ENCODE data around the gene GRID2.
A peak's percentile ranks its signal among the peaks of the same experiment; 100 is the strongest.

Gene GRID2

GRCh38 chr4:93744961-93745360 lies 1441.2 kb downstream of the GRID2 start:
- no peak overlapping the region for H3K4me2 ChIP-seq (ENCODE audit: low read length)
- H3K27ac ChIP-seq (ENCODE audit: low read depth, low read length) = no peak overlapping the region
- H3K18ac ChIP-seq (ENCODE audit: low read length) = no peak overlapping the region
- no peaks in the 10 kb centered on the region for H3K27me3 ChIP-seq (ENCODE audit: insufficient read depth, low read length)
- no peaks in the 10 kb centered on the region for H3K79me1 ChIP-seq (ENCODE audit: low read length)
- no peak overlapping the region for H2BK120ac ChIP-seq (ENCODE audit: insufficient read depth, low read length, poor library complexity)
- no peaks in the 10 kb centered on the region for H3K4me1 ChIP-seq (ENCODE audit: control insufficient read depth in 1 of 2, insufficient read depth in 2 of 2, low read length in 2 of 2)
- H3K4ac ChIP-seq (ENCODE audit: low read depth, low read length) = no peak overlapping the region
- DNase-seq = no peak
- H3K9ac ChIP-seq (ENCODE audit: low read length) = no peak overlapping the region
- no peak overlapping the region for H2BK12ac ChIP-seq (ENCODE audit: low read length)
- no peaks in the 10 kb centered on the region for H3K36me3 ChIP-seq (ENCODE audit: control insufficient read depth in 1 of 2, insufficient read depth in 2 of 2, low read length in 2 of 2)
- no peaks in the 10 kb centered on the region for H3K79me2 ChIP-seq (ENCODE audit: control insufficient read depth, insufficient read depth, low read length, poor library complexity)
- H3K14ac ChIP-seq (ENCODE audit: low read length) = no peak overlapping the region
- H4K12ac ChIP-seq (ENCODE audit: low read depth, low read length) = no peak overlapping the region
- no peak overlapping the region for H3K4me3 ChIP-seq (ENCODE audit: low read depth, low read length)
- H2AK5ac ChIP-seq (ENCODE audit: low read length) = no peak overlapping the region
- no peak overlapping the region for H2AFZ ChIP-seq (ENCODE audit: insufficient read depth, low read length, poor library complexity)
- no CpG with 5 or more reads among the region's 2 CpGs for WGBS (ENCODE audit: extremely low coverage, insufficient coverage, insufficient read length)
- no peaks in the 10 kb centered on the region for H3K9me3 ChIP-seq (ENCODE audit: insufficient read depth, low read depth, low read length)
- H2BK5ac ChIP-seq (ENCODE audit: low read depth, low read length, poor library complexity) = no peak overlapping the region
- no peak overlapping the region for H3K23ac ChIP-seq (ENCODE audit: low read length)
- H4K91ac ChIP-seq (ENCODE audit: low read depth, low read length) = no peak overlapping the region
- no peak overlapping the region for H4K8ac ChIP-seq (ENCODE audit: low read depth, low read length)

GRCh38 chr4:93746031-93746430 lies 1442.3 kb downstream of the GRID2 start:
- Histone ChIP-seq H2AK5ac (ENCODE audit: low read length) (no peak overlapping the region), H3K4me3 (ENCODE audit: low read depth, low read length) (no peak overlapping the region), H3K9me3 (ENCODE audit: insufficient read depth, low read depth, low read length) (no peaks in the 10 kb centered on the region), H3K18ac (ENCODE audit: low read length) (no peak overlapping the region), H3K4me2 (ENCODE audit: low read length) (no peak overlapping the region), H3K36me3 (ENCODE audit: control insufficient read depth in 1 of 2, insufficient read depth in 2 of 2, low read length in 2 of 2) (no peaks in the 10 kb centered on the region), H4K12ac (ENCODE audit: low read depth, low read length) (no peak overlapping the region), H2BK5ac (ENCODE audit: low read depth, low read length, poor library complexity) (no peak overlapping the region), H3K4me1 (ENCODE audit: control insufficient read depth in 1 of 2, insufficient read depth in 2 of 2, low read length in 2 of 2) (no peaks in the 10 kb centered on the region), H3K9ac (ENCODE audit: low read length) (no peak overlapping the region), H4K91ac (ENCODE audit: low read depth, low read length) (no peak overlapping the region), H3K14ac (ENCODE audit: low read length) (no peak overlapping the region), H2AFZ (ENCODE audit: insufficient read depth, low read length, poor library complexity) (no peak overlapping the region), H2BK12ac (ENCODE audit: low read length) (no peak overlapping the region), H4K8ac (ENCODE audit: low read depth, low read length) (no peak overlapping the region), H2BK120ac (ENCODE audit: insufficient read depth, low read length, poor library complexity) (no peak overlapping the region), H3K27me3 (ENCODE audit: insufficient read depth, low read length) (no peaks in the 10 kb centered on the region), H3K4ac (ENCODE audit: low read depth, low read length) (no peak overlapping the region), H3K79me1 (ENCODE audit: low read length) (no peaks in the 10 kb centered on the region), H3K79me2 (ENCODE audit: control insufficient read depth, insufficient read depth, low read length, poor library complexity) (no peaks in the 10 kb centered on the region), H3K23ac (ENCODE audit: low read length) (no peak overlapping the region), H3K27ac (ENCODE audit: low read depth, low read length) (no peak overlapping the region)
- no peak for DNase-seq

GRCh38 chr4:93747220-93747619 lies 1443.5 kb downstream of the GRID2 start:
- no peak overlapping the region for H2BK5ac ChIP-seq (ENCODE audit: low read depth, low read length, poor library complexity)
- WGBS (ENCODE audit: extremely low coverage, insufficient coverage, insufficient read length) = no CpG with 5 or more reads among the region's 2 CpGs

GRCh38 chr4:93748373-93749291 lies 1444.9 kb downstream of the GRID2 start:
- H2AK5ac ChIP-seq (ENCODE audit: low read length) = no peak overlapping the region
- no peak overlapping the region for H4K12ac ChIP-seq (ENCODE audit: low read depth, low read length)

More at GRCh38 chr4:93747220-93747619, 1443.5 kb downstream of the GRID2 start:
- Histone ChIP-seq H4K12ac (ENCODE audit: low read depth, low read length) (no peak overlapping the region), H3K23ac (ENCODE audit: low read length) (no peak overlapping the region), H2BK12ac (ENCODE audit: low read length) (no peak overlapping the region), H3K9ac (ENCODE audit: low read length) (no peak overlapping the region), H2AFZ (ENCODE audit: insufficient read depth, low read length, poor library complexity) (no peak overlapping the region), H2BK120ac (ENCODE audit: insufficient read depth, low read length, poor library complexity) (no peak overlapping the region), H2AK5ac (ENCODE audit: low read length) (no peak overlapping the region), H3K4me2 (ENCODE audit: low read length) (no peak overlapping the region), H3K79me1 (ENCODE audit: low read length) (no peaks in the 10 kb centered on the region), H3K36me3 (ENCODE audit: control insufficient read depth in 1 of 2, insufficient read depth in 2 of 2, low read length in 2 of 2) (no peaks in the 10 kb centered on the region), H3K4me3 (ENCODE audit: low read depth, low read length) (no peak overlapping the region), H3K14ac (ENCODE audit: low read length) (no peak overlapping the region), H3K4ac (ENCODE audit: low read depth, low read length) (no peak overlapping the region), H3K4me1 (ENCODE audit: control insufficient read depth in 1 of 2, insufficient read depth in 2 of 2, low read length in 2 of 2) (no peaks in the 10 kb centered on the region), H4K91ac (ENCODE audit: low read depth, low read length) (no peak overlapping the region), H3K27ac (ENCODE audit: low read depth, low read length) (no peak overlapping the region), H3K79me2 (ENCODE audit: control insufficient read depth, insufficient read depth, low read length, poor library complexity) (no peaks in the 10 kb centered on the region), H4K8ac (ENCODE audit: low read depth, low read length) (no peak overlapping the region), H3K9me3 (ENCODE audit: insufficient read depth, low read depth, low read length) (no peaks in the 10 kb centered on the region), H3K18ac (ENCODE audit: low read length) (no peak overlapping the region), H3K27me3 (ENCODE audit: insufficient read depth, low read length) (no peaks in the 10 kb centered on the region)
- no peak for DNase-seq

More at GRCh38 chr4:93748373-93749291, 1444.9 kb downstream of the GRID2 start:
- no peak overlapping the region for H2BK5ac ChIP-seq (ENCODE audit: low read depth, low read length, poor library complexity)
- no peak overlapping the region for H3K18ac ChIP-seq (ENCODE audit: low read length)
- no peak overlapping the region for H3K9ac ChIP-seq (ENCODE audit: low read length)
- H3K79me1 ChIP-seq (ENCODE audit: low read length) = no peaks in the 10 kb centered on the region
- H3K4ac ChIP-seq (ENCODE audit: low read depth, low read length) = no peak overlapping the region
- H3K27me3 ChIP-seq (ENCODE audit: insufficient read depth, low read length) = no peaks in the 10 kb centered on the region
- no peak overlapping the region for H3K27ac ChIP-seq (ENCODE audit: low read depth, low read length)
- no peak overlapping the region for H3K14ac ChIP-seq (ENCODE audit: low read length)
- no peak overlapping the region for H2BK12ac ChIP-seq (ENCODE audit: low read length)
- H3K4me1 ChIP-seq (ENCODE audit: control insufficient read depth in 1 of 2, insufficient read depth in 2 of 2, low read length in 2 of 2) = no peaks in the 10 kb centered on the region
- H3K23ac ChIP-seq (ENCODE audit: low read length) = no peak overlapping the region
- H2BK120ac ChIP-seq (ENCODE audit: insufficient read depth, low read length, poor library complexity) = no peak overlapping the region
- peak in 1 of 2 donors; percentile 40 for DNase-seq
- H3K79me2 ChIP-seq (ENCODE audit: control insufficient read depth, insufficient read depth, low read length, poor library complexity) = no peaks in the 10 kb centered on the region
- H3K4me3 ChIP-seq (ENCODE audit: low read depth, low read length) = no peak overlapping the region
- WGBS (ENCODE audit: extremely low coverage, insufficient coverage, insufficient read length) = no CpG with 5 or more reads among the region's 6 CpGs
- H3K4me2 ChIP-seq (ENCODE audit: low read length) = no peak overlapping the region
- H4K8ac ChIP-seq (ENCODE audit: low read depth, low read length) = no peak overlapping the region
- H2AFZ ChIP-seq (ENCODE audit: insufficient read depth, low read length, poor library complexity) = no peak overlapping the region
- no peak overlapping the region for H4K91ac ChIP-seq (ENCODE audit: low read depth, low read length)
- no peaks in the 10 kb centered on the region for H3K9me3 ChIP-seq (ENCODE audit: insufficient read depth, low read depth, low read length)
- H3K36me3 ChIP-seq (ENCODE audit: control insufficient read depth in 1 of 2, insufficient read depth in 2 of 2, low read length in 2 of 2) = no peaks in the 10 kb centered on the region

Measured in trophoblast cell (in vitro differentiated cells and primary cell).